Skin of body (tissue), 2 donors: ENCODE results near the gene MAPK4. TPM values are rescaled to one million over a fixed set of nuclear protein-coding genes. Genes with fewer than 3 reads are reported as not detected.

Experiments used
- DNase-seq: peaks from one replicate; lab custom pipeline; 2025; lab: John Stamatoyannopoulos, UW
- total RNA-seq: library from RNA; depleted of rRNA; stranded (reverse); fragments of >200 nt; gene quantifications from one replicate; pipeline ENCODE4 v1.2.3, GENCODE V29; 2014

MAPK4 gene
- total RNA-seq, 1 donor from 2014 or later: 1.8 TPM

- DNase-seq: no peak
Measured at GRCh38 chr18:50719471-50720324, 159.8 kb downstream of the MAPK4 start.

DNA sequence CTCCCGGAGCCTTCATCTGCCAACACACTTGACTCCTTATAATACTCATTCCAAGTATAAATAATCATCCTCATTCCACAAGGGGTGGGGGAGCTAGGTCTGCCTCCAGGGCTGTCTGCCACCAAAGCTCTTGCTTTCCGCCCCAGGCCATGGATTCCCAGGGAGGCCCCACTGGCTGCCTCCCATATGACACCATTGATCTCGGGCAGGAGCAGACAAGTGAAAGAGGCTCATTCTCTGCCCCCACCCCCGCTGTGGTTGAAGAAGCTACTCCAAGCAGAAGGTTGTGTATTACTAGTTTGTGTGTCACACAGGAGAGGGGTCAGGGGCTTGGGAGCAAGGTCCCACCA is 160.4 kb downstream of the MAPK4 start:
- DNase-seq: no peak

DNA sequence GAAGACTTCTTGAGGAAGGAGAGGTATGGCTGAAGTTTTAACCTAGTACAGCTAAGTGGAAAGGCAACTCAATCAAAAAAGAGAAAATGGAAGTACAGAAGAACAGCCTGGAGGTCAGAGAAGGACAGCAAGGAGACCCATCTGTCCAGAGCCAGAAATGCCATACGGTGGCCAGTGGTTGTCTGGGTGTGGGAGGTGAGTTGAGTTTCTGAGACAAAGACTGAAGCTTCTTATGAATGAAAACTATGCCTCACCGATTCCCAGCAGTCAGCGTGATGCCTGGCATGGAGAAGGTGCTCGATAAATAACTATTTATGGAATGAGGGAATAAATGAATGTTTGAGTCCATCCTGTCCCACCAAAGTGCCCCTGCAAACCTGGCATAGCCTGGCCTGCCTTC is 161.1 kb downstream of the MAPK4 start:
- no peak for DNase-seq

GRCh38 chr18:50721451-50722120 is 161.7 kb downstream of the MAPK4 start:
- DNase-seq: no peak

- DNase-seq: no peak
Measured at GRCh38 chr18:50722311-50722710, 162.4 kb downstream of the MAPK4 start.

- DNase-seq: no peak
Measured at GRCh38 chr18:50724751-50725151, 164.9 kb downstream of the MAPK4 start.

DNA sequence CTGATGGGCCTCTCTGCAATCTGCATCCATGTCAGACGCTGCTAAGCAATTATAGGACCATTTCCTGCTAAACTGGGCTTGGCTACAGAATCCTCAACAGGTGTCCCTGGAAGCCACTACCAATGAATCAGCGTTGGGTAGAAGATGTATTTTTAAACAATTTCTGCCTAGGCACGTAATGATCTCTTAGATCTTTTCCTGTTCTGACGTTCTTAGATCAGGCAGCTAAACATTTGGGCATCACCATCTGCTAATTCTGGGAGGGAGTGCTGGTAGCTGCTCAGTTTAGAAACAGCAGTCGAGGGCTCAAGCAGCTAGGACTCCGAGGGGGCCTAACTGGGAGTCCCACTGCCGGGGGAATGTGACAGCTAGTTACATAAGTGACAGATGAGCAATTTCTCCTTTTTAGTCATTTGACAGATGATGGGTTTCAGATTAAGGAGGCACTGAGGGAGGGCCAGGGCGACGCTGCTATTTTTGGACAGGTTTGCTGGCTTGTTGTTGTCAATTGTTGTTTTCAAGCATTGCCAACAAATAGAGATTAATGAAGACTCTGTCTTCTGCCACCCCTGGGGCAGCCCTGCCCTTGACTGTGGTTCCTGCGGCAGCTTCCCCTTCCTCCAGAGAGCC is 167.2 kb downstream of the MAPK4 start:
- DNase-seq: no peak

DNA sequence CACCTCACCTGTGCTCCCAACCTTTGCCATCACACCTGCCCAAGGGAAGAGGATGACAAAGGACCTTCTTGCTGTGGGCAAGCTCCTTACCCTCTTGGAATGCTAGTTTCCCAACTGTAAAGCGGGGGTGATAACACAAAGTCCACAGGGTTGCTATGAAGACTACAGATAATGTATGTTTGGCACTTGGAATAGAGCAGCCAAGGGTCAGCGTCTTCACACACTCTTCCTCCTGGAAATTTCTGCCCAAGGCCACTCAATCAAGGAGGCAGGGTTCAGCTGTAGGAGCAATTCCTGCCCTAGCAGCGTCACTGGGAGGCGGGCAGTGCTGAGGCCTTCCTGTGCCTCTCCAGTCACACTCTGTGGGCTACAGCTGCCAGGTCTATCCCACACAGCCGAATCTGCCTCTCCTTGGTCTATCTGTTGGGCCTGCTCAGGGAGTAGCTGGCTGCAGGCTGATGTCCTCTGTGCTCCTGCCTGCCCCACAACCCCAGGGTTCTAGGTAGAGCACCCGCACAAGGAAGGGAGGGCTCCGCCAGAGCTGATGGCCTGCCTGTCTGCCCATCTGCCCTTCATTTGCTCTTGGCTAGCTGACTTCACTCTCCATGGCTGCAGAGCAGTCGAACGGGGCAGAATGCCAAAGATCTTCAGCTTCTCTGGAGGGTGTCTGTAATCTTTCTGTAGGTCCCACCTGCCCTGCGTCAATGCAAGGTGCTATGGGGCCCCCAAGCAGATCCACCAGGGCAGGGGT is 168.0 kb downstream of the MAPK4 start:
- DNase-seq: no peak

GRCh38 chr18:50729376-50729775 is 169.5 kb downstream of the MAPK4 start:
- DNase-seq: no peak

- no peak for DNase-seq
Measured at GRCh38 chr18:50729986-50730385, 170.1 kb downstream of the MAPK4 start.

- DNase-seq: no peak
Measured at GRCh38 chr18:50734342-50734741, 174.5 kb downstream of the MAPK4 start.

- no peak for DNase-seq
Measured at GRCh38 chr18:50734886-50735285, 175.0 kb downstream of the MAPK4 start.

GRCh38 chr18:50737127-50737526 is 177.2 kb downstream of the MAPK4 start:
- DNase-seq: no peak

DNA sequence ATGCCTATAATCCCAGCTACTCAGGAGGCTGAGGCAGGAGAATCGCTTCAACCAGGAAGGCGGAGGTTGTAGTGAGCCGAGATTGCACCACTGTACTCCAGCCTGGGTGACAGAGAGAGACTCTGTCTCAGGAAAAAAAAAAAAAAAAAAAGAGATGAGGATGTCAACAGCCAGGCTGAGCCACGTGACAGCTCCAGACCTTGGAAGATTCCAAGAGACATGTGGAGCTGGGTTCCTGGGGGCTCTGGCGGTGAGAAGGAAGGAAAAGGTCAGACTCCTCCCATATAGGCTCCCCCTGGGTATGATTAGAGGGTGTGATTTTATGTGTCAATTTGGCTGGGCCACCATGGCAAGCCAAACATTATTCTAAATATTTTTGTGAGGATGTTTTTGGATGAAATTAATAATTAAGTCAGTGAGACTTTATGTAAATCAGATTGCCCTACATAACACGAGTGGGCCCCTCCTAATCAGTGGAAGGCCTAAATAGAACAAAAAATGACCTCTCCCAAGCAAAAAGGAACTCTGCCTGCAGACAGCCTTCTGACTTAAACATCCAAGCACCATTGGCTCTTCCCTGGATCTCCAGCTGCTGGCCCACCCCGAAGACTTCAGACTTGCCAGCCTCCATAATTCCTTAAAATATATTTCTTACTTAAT is 178.3 kb downstream of the MAPK4 start:
- DNase-seq: no peak

- no peak for DNase-seq
Measured at GRCh38 chr18:50742952-50743351, 183.1 kb downstream of the MAPK4 start.

DNA sequence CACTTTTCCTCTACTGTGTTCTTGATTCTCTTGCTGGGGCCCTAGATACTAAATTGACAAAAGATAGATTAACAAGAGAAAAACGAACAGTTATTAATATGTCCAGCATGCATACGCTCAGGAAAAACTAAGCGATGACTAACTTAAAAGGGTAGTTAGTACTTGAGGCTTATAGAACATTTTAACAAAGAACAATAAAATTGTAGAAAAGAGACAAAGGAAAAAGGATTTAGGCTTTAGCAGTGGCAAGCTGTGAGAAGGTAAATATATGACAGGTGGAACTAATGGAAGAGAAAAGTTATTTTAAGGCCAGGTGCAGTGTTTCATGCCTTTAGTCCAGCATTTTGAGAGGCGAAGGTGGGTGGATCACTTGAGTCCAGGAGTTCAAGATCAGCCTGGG is 184.4 kb downstream of the MAPK4 start:
- DNase-seq: no peak

- DNase-seq: no peak
Measured at GRCh38 chr18:50745945-50746344, 186.1 kb downstream of the MAPK4 start.

- no peak for DNase-seq
Measured at GRCh38 chr18:50747849-50748242, 188.0 kb downstream of the MAPK4 start.

GRCh38 chr18:50748243-50749229 is 188.6 kb downstream of the MAPK4 start:
- no peak for DNase-seq

GRCh38 chr18:50749421-50749820 is 189.5 kb downstream of the MAPK4 start:
- DNase-seq: no peak
